Activated naive CD8-positive, alpha-beta T cell (primary cell): ENCODE results near the gene FGF6.

Experiments
- H3K27ac Mint-ChIP-seq: one replicate; pipeline ENCODE4 v1.8.0; 2021; ENCODE audit warnings: mixed read lengths
- H3K27me3 Mint-ChIP-seq: one replicate; pipeline ENCODE4 v1.8.0; 2021; ENCODE audit warnings: mixed read lengths
- H3K36me3 Mint-ChIP-seq: one replicate; pipeline ENCODE4 v1.8.0; 2021; ENCODE audit warnings: mixed read lengths
- H3K4me1 Mint-ChIP-seq: one replicate; pipeline ENCODE4 v1.8.0; 2021; ENCODE audit warnings: low read depth, mixed read lengths
- H3K4me3 Mint-ChIP-seq: one replicate; pipeline ENCODE4 v1.8.0; 2021; ENCODE audit warnings: mild to moderate bottlenecking, mixed read lengths
- H3K9me3 Mint-ChIP-seq: one replicate; pipeline ENCODE4 v1.8.0; 2021; ENCODE audit warnings: low read depth, mixed read lengths

The FGF6 gene

GRCh38 chr12:4454315-4454860 is 8.8 kb upstream of the FGF6 start:
- Mint-ChIP-seq H3K4me3 (no peak overlapping the region), H3K27ac (no peak overlapping the region), H3K4me1 (peaks cover 3% of the 10 kb centered on the region), H3K9me3 (peaks cover 7% of the 10 kb centered on the region), H3K36me3 (peaks cover 6% of the 10 kb centered on the region), H3K27me3 (peaks cover 1% of the 10 kb centered on the region)

- peaks cover 1% of the 10 kb centered on the region for H3K27me3 Mint-ChIP-seq
- H3K36me3 Mint-ChIP-seq: peaks cover 6% of the 10 kb centered on the region
- H3K4me1 Mint-ChIP-seq: peaks cover 3% of the 10 kb centered on the region
- H3K4me3 Mint-ChIP-seq: no peak overlapping the region
- H3K9me3 Mint-ChIP-seq: peaks cover 7% of the 10 kb centered on the region
- H3K27ac Mint-ChIP-seq: no peak overlapping the region
Measured at GRCh38 chr12:4451694-4452093, 6.1 kb upstream of the FGF6 start.

- H3K9me3 Mint-ChIP-seq: peaks cover 7% of the 10 kb centered on the region
- H3K4me3 Mint-ChIP-seq: no peak overlapping the region
- peaks cover 6% of the 10 kb centered on the region for H3K36me3 Mint-ChIP-seq
- H3K27me3 Mint-ChIP-seq: peaks cover 1% of the 10 kb centered on the region
- H3K27ac Mint-ChIP-seq: no peak overlapping the region
- peaks cover 3% of the 10 kb centered on the region for H3K4me1 Mint-ChIP-seq
Measured at GRCh38 chr12:4450551-4451112, 5.0 kb upstream of the FGF6 start.

GRCh38 chr12:4449851-4450221 is 4.2 kb upstream of the FGF6 start:
- H3K9me3 Mint-ChIP-seq: peaks cover 7% of the 10 kb centered on the region
- H3K36me3 Mint-ChIP-seq: peaks cover 6% of the 10 kb centered on the region
- H3K4me3 Mint-ChIP-seq: no peak overlapping the region
- peaks cover 3% of the 10 kb centered on the region for H3K4me1 Mint-ChIP-seq
- H3K27me3 Mint-ChIP-seq: peaks cover 1% of the 10 kb centered on the region
- no peak overlapping the region for H3K27ac Mint-ChIP-seq

- Mint-ChIP-seq H3K4me1 (peaks cover 3% of the 10 kb centered on the region), H3K4me3 (no peak overlapping the region), H3K9me3 (peaks cover 7% of the 10 kb centered on the region), H3K27me3 (peaks cover 1% of the 10 kb centered on the region), H3K36me3 (peaks cover 6% of the 10 kb centered on the region), H3K27ac (no peak overlapping the region)
Measured at GRCh38 chr12:4448943-4449850, 3.6 kb upstream of the FGF6 start.

GRCh38 chr12:4448371-4448940 is 2.8 kb upstream of the FGF6 start:
- Mint-ChIP-seq H3K4me1 (peaks cover 3% of the 10 kb centered on the region), H3K27ac (no peak overlapping the region), H3K36me3 (peaks cover 3% of the 10 kb centered on the region), H3K9me3 (peaks cover 4% of the 10 kb centered on the region), H3K4me3 (no peak overlapping the region), H3K27me3 (peaks cover 1% of the 10 kb centered on the region)

- no peak overlapping the region for H3K4me3 Mint-ChIP-seq
- no peaks in the 10 kb centered on the region for H3K36me3 Mint-ChIP-seq
- H3K4me1 Mint-ChIP-seq: no peaks in the 10 kb centered on the region
- H3K27me3 Mint-ChIP-seq: no peaks in the 10 kb centered on the region
- H3K27ac Mint-ChIP-seq: no peak overlapping the region
- no peaks in the 10 kb centered on the region for H3K9me3 Mint-ChIP-seq
Measured at GRCh38 chr12:4447151-4447550, 1.5 kb upstream of the FGF6 start.

- Mint-ChIP-seq H3K4me3 (no peak overlapping the region), H3K36me3 (no peaks in the 10 kb centered on the region), H3K27me3 (no peaks in the 10 kb centered on the region), H3K27ac (no peak overlapping the region), H3K9me3 (no peaks in the 10 kb centered on the region), H3K4me1 (no peaks in the 10 kb centered on the region)
Measured at GRCh38 chr12:4446335-4446734, 720 bp upstream of the FGF6 start.

GRCh38 chr12:4444031-4444430 is 1.6 kb downstream of the FGF6 start:
- H3K27me3 Mint-ChIP-seq: no peaks in the 10 kb centered on the region
- H3K27ac Mint-ChIP-seq: no peak overlapping the region
- no peaks in the 10 kb centered on the region for H3K4me1 Mint-ChIP-seq
- H3K9me3 Mint-ChIP-seq: no peaks in the 10 kb centered on the region
- no peaks in the 10 kb centered on the region for H3K36me3 Mint-ChIP-seq
- no peak overlapping the region for H3K4me3 Mint-ChIP-seq

GRCh38 chr12:4443616-4444015 is 2.0 kb downstream of the FGF6 start:
- Mint-ChIP-seq H3K27ac (no peak overlapping the region), H3K9me3 (no peaks in the 10 kb centered on the region), H3K4me1 (no peaks in the 10 kb centered on the region), H3K36me3 (no peaks in the 10 kb centered on the region), H3K27me3 (no peaks in the 10 kb centered on the region), H3K4me3 (no peak overlapping the region)

GRCh38 chr12:4441355-4442335 is 4.0 kb downstream of the FGF6 start:
- Mint-ChIP-seq H3K4me1 (no peaks in the 10 kb centered on the region), H3K27me3 (no peaks in the 10 kb centered on the region), H3K9me3 (no peaks in the 10 kb centered on the region), H3K27ac (no peak overlapping the region), H3K4me3 (no peak overlapping the region), H3K36me3 (no peaks in the 10 kb centered on the region)

- H3K27me3 Mint-ChIP-seq: no peaks in the 10 kb centered on the region
- H3K27ac Mint-ChIP-seq: no peak overlapping the region
- H3K36me3 Mint-ChIP-seq: no peaks in the 10 kb centered on the region
- no peaks in the 10 kb centered on the region for H3K9me3 Mint-ChIP-seq
- H3K4me1 Mint-ChIP-seq: no peaks in the 10 kb centered on the region
- H3K4me3 Mint-ChIP-seq: no peak overlapping the region
Measured at GRCh38 chr12:4440187-4440941, 5.3 kb downstream of the FGF6 start.

GRCh38 chr12:4439736-4440135 is 5.9 kb downstream of the FGF6 start:
- Mint-ChIP-seq H3K9me3 (no peaks in the 10 kb centered on the region), H3K27me3 (no peaks in the 10 kb centered on the region), H3K36me3 (no peaks in the 10 kb centered on the region), H3K27ac (no peak overlapping the region), H3K4me1 (no peaks in the 10 kb centered on the region), H3K4me3 (no peak overlapping the region)
